ENCODE measurements around the gene PEAR1.

PEAR1 gene

GRCh38 chr1:156852418-156852874 lies 41.1 kb upstream of the PEAR1 start:
- no peak overlapping the region for H3K4me3 ChIP-seq (ENCODE audit: insufficient read depth in 1 of 2, low read depth in 1 of 2, low read length in 2 of 2)
- no peak overlapping the region for H3K18ac ChIP-seq (ENCODE audit: low read depth in 1 of 2, low read length in 2 of 2)
- H2BK5ac ChIP-seq (ENCODE audit: low read depth, low read length, poor library complexity, severe bottlenecking): no peak overlapping the region
- H2BK12ac ChIP-seq (ENCODE audit: low read length in 2 of 2): no peak overlapping the region
- H2BK15ac ChIP-seq (ENCODE audit: low read depth, poor library complexity, severe bottlenecking): no peak overlapping the region
- no peak overlapping the region for H3K4me2 ChIP-seq (ENCODE audit: low read length, poor library complexity, severe bottlenecking)
- no peaks in the 10 kb centered on the region for H3K79me1 ChIP-seq (replicated peaks; ENCODE audit: low read length, poor library complexity, severe bottlenecking)
- DNase-seq: peak; percentile 20
- peak overlapping the region in 1 of 2 experiments; percentile 62 for H3K14ac ChIP-seq (ENCODE audit: low read length in 2 of 2)
- no peak overlapping the region for H2AK5ac ChIP-seq (ENCODE audit: low read length, severe bottlenecking)
- H2BK120ac ChIP-seq (ENCODE audit: low read depth, low read length): no peak overlapping the region
- H3K4ac ChIP-seq (ENCODE audit: low read depth in 1 of 2, low read length in 2 of 2): no peak overlapping the region
- WGBS: 49% methylated on average over 6 of the region's 9 CpGs
- peak overlapping the region in 1 of 2 experiments; percentile 9 for H3K23ac ChIP-seq (ENCODE audit: low read length in 2 of 2)
- no peak overlapping the region for H4K8ac ChIP-seq (ENCODE audit: low read length)
- no peaks in the 10 kb centered on the region for H3K9me3 ChIP-seq (ENCODE audit: control insufficient read depth, low read length)
- no peak overlapping the region for H4K91ac ChIP-seq (ENCODE audit: low read length)
- H3K9ac ChIP-seq (ENCODE audit: low read length): no peak overlapping the region
- H2AFZ ChIP-seq (ENCODE audit: low read depth, low read length): no peak overlapping the region
- no peak overlapping the region for H3K27ac ChIP-seq (ENCODE audit: low read length, poor library complexity, severe bottlenecking)
- H3K27me3 ChIP-seq (ENCODE audit: control insufficient read depth in 1 of 2, insufficient read depth in 1 of 2, low read length in 2 of 2): peaks cover 60 to 63% of the 10 kb centered on the region in 2 experiments
- H3K4me1 ChIP-seq (ENCODE audit: control insufficient read depth, insufficient read depth, low read depth, low read length): peaks cover 18% of the 10 kb centered on the region
- H3K36me3 ChIP-seq (ENCODE audit: control insufficient read depth in 1 of 2, insufficient read depth in 2 of 2, low read depth in 1 of 2, low read length in 2 of 2): peaks cover 0 to 9% of the 10 kb centered on the region in 2 experiments

- H2BK12ac ChIP-seq (ENCODE audit: low read length in 2 of 2): no peak overlapping the region
Observed at GRCh38 chr1:156853761-156854160, 39.8 kb upstream of the PEAR1 start.

DNA sequence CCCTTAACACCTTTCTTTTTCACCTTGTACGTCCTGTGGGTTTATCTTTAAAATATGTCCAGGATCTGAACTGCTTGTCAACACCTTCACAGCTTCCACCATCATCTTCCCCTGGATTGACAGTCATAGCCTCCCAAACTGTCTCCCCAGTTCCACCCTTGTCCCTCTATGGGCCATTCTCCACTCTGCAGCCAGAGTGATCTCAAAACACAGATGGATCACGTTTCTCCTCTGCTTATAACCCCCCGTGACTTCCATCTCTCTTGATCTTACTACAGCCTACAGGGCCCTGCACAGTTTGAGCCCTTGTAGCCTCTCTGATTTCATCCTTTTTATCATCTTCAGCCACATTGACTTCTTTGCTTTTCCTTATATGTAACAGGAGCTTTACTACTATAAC lies 38.9 kb upstream of the PEAR1 start:
- Histone ChIP-seq H3K9ac (ENCODE audit: low read length) (no peak overlapping the region), H4K91ac (ENCODE audit: low read length) (no peak overlapping the region), H3K4me3 (ENCODE audit: insufficient read depth in 1 of 2, low read depth in 1 of 2, low read length in 2 of 2) (no peak overlapping the region), H3K36me3 (ENCODE audit: control insufficient read depth in 1 of 2, insufficient read depth in 2 of 2, low read depth in 1 of 2, low read length in 2 of 2) (peaks cover 0 to 9% of the 10 kb centered on the region in 2 experiments), H3K4me2 (ENCODE audit: low read length, poor library complexity, severe bottlenecking) (no peak overlapping the region), H4K8ac (ENCODE audit: low read length) (no peak overlapping the region), H3K18ac (ENCODE audit: low read depth in 1 of 2, low read length in 2 of 2) (no peak overlapping the region), H2BK15ac (ENCODE audit: low read depth, poor library complexity, severe bottlenecking) (no peak overlapping the region), H2BK5ac (ENCODE audit: low read depth, low read length, poor library complexity, severe bottlenecking) (no peak overlapping the region), H3K4me1 (ENCODE audit: control insufficient read depth, insufficient read depth, low read depth, low read length) (peaks cover 24% of the 10 kb centered on the region), H3K23ac (ENCODE audit: low read length in 2 of 2) (no peak overlapping the region), H3K27ac (ENCODE audit: low read length, poor library complexity, severe bottlenecking) (no peak overlapping the region), H2AFZ (ENCODE audit: low read depth, low read length) (no peak overlapping the region), H3K14ac (ENCODE audit: low read length in 2 of 2) (no peak overlapping the region), H2AK5ac (ENCODE audit: low read length, severe bottlenecking) (no peak overlapping the region), H3K4ac (ENCODE audit: low read depth in 1 of 2, low read length in 2 of 2) (no peak overlapping the region), H2BK12ac (ENCODE audit: low read length in 2 of 2) (no peak overlapping the region), H3K79me1 (replicated peaks; ENCODE audit: low read length, poor library complexity, severe bottlenecking) (no peaks in the 10 kb centered on the region), H2BK120ac (ENCODE audit: low read depth, low read length) (no peak overlapping the region), H3K27me3 (ENCODE audit: control insufficient read depth in 1 of 2, insufficient read depth in 1 of 2, low read length in 2 of 2) (peaks cover 61 to 63% of the 10 kb centered on the region in 2 experiments), H3K9me3 (ENCODE audit: control insufficient read depth, low read length) (no peaks in the 10 kb centered on the region)
- WGBS: 58% methylated on average over 3 of the region's 3 CpGs
- DNase-seq: no peak

More at GRCh38 chr1:156853761-156854160, 39.8 kb upstream of the PEAR1 start:
- peaks cover 20% of the 10 kb centered on the region for H3K4me1 ChIP-seq (ENCODE audit: control insufficient read depth, insufficient read depth, low read depth, low read length)
- H3K27ac ChIP-seq (ENCODE audit: low read length, poor library complexity, severe bottlenecking): no peak overlapping the region
- no peak overlapping the region for H3K4me3 ChIP-seq (ENCODE audit: insufficient read depth in 1 of 2, low read depth in 1 of 2, low read length in 2 of 2)
- H2BK15ac ChIP-seq (ENCODE audit: low read depth, poor library complexity, severe bottlenecking): no peak overlapping the region
- H3K27me3 ChIP-seq (ENCODE audit: control insufficient read depth in 1 of 2, insufficient read depth in 1 of 2, low read length in 2 of 2): peaks cover 60 to 63% of the 10 kb centered on the region in 2 experiments
- 88% methylated on average over 19 of the region's 19 CpGs for WGBS
- H3K14ac ChIP-seq (ENCODE audit: low read length in 2 of 2): no peak overlapping the region
- H2BK120ac ChIP-seq (ENCODE audit: low read depth, low read length): no peak overlapping the region
- no peak overlapping the region for H3K9ac ChIP-seq (ENCODE audit: low read length)
- no peak overlapping the region for H4K91ac ChIP-seq (ENCODE audit: low read length)
- H3K23ac ChIP-seq (ENCODE audit: low read length in 2 of 2): no peak overlapping the region
- H2AFZ ChIP-seq (ENCODE audit: low read depth, low read length): no peak overlapping the region
- H3K4ac ChIP-seq (ENCODE audit: low read depth in 1 of 2, low read length in 2 of 2): no peak overlapping the region
- H2BK5ac ChIP-seq (ENCODE audit: low read depth, low read length, poor library complexity, severe bottlenecking): no peak overlapping the region
- H2AK5ac ChIP-seq (ENCODE audit: low read length, severe bottlenecking): no peak overlapping the region
- H3K79me1 ChIP-seq (replicated peaks; ENCODE audit: low read length, poor library complexity, severe bottlenecking): no peaks in the 10 kb centered on the region
- H3K36me3 ChIP-seq (ENCODE audit: control insufficient read depth in 1 of 2, insufficient read depth in 2 of 2, low read depth in 1 of 2, low read length in 2 of 2): peaks cover 0 to 9% of the 10 kb centered on the region in 2 experiments
- H3K18ac ChIP-seq (ENCODE audit: low read depth in 1 of 2, low read length in 2 of 2): no peak overlapping the region
- H3K9me3 ChIP-seq (ENCODE audit: control insufficient read depth, low read length): no peaks in the 10 kb centered on the region
- no peak overlapping the region for H4K8ac ChIP-seq (ENCODE audit: low read length)
- no peak for DNase-seq
- H3K4me2 ChIP-seq (ENCODE audit: low read length, poor library complexity, severe bottlenecking): no peak overlapping the region

GRCh38 chr1:156856282-156856785 lies 37.2 kb upstream of the PEAR1 start:
- H3K27me3 ChIP-seq (ENCODE audit: control insufficient read depth in 1 of 2, insufficient read depth in 1 of 2, low read length in 2 of 2): peaks cover 69 to 72% of the 10 kb centered on the region in 2 experiments
- H2AK5ac ChIP-seq (ENCODE audit: low read length, severe bottlenecking): no peak overlapping the region
- peaks cover 38% of the 10 kb centered on the region for H3K4me1 ChIP-seq (ENCODE audit: control insufficient read depth, insufficient read depth, low read depth, low read length)
- no peak overlapping the region for H4K8ac ChIP-seq (ENCODE audit: low read length)
- H3K14ac ChIP-seq (ENCODE audit: low read length in 2 of 2): no peak overlapping the region
- no peak overlapping the region for H3K4me2 ChIP-seq (ENCODE audit: low read length, poor library complexity, severe bottlenecking)
- H2AFZ ChIP-seq (ENCODE audit: low read depth, low read length): no peak overlapping the region
- H3K36me3 ChIP-seq (ENCODE audit: control insufficient read depth in 1 of 2, insufficient read depth in 2 of 2, low read depth in 1 of 2, low read length in 2 of 2): peaks cover 0 to 9% of the 10 kb centered on the region in 2 experiments
- H3K23ac ChIP-seq (ENCODE audit: low read length in 2 of 2): no peak overlapping the region
- WGBS: 67% methylated on average over 3 of the region's 3 CpGs
- H3K4me3 ChIP-seq (ENCODE audit: insufficient read depth in 1 of 2, low read depth in 1 of 2, low read length in 2 of 2): no peak overlapping the region
- no peak overlapping the region for H3K4ac ChIP-seq (ENCODE audit: low read depth in 1 of 2, low read length in 2 of 2)
- H3K27ac ChIP-seq (ENCODE audit: low read length, poor library complexity, severe bottlenecking): no peak overlapping the region
- H2BK12ac ChIP-seq (ENCODE audit: low read length in 2 of 2): no peak overlapping the region
- H3K9me3 ChIP-seq (ENCODE audit: control insufficient read depth, low read length): no peaks in the 10 kb centered on the region
- no peak overlapping the region for H3K9ac ChIP-seq (ENCODE audit: low read length)
- no peak overlapping the region for H2BK15ac ChIP-seq (ENCODE audit: low read depth, poor library complexity, severe bottlenecking)
- H3K18ac ChIP-seq (ENCODE audit: low read depth in 1 of 2, low read length in 2 of 2): no peak overlapping the region
- no peaks in the 10 kb centered on the region for H3K79me1 ChIP-seq (replicated peaks; ENCODE audit: low read length, poor library complexity, severe bottlenecking)
- DNase-seq: no peak
- H2BK120ac ChIP-seq (ENCODE audit: low read depth, low read length): no peak overlapping the region
- no peak overlapping the region for H2BK5ac ChIP-seq (ENCODE audit: low read depth, low read length, poor library complexity, severe bottlenecking)
- no peak overlapping the region for H4K91ac ChIP-seq (ENCODE audit: low read length)

All from mesenchymal stem cell (in vitro differentiated cells and primary cell).